Mononuclear cell (primary cell): ENCODE results near the gene ORMDL3. TPM values are rescaled to one million over a fixed set of nuclear protein-coding genes. Genes with fewer than 3 reads are reported as not detected.

Experiments
- H3K27me3 ChIP-seq: 2 replicates; pipeline ENCODE4 v1.6.0; 2011; ENCODE audit warnings: low read length, control low read depth; ENCODE audit not compliant: insufficient read depth
- H3K4me1 ChIP-seq: 2 replicates; pipeline ENCODE4 v1.5.1; 2011; ENCODE audit warnings: mild to moderate bottlenecking, low read length, control low read depth; ENCODE audit not compliant: insufficient read depth
- H3K4me3 ChIP-seq: 2 replicates; pipeline ENCODE4 v1.5.1; 2011; ENCODE audit warnings: mild to moderate bottlenecking, low read length, moderate library complexity
- H3K9me3 ChIP-seq: 2 replicates; pipeline ENCODE4 v1.5.1; 2011; ENCODE audit warnings: low read depth, mild to moderate bottlenecking, control low read depth, low read length
- total RNA-seq: library from RNA; depleted of rRNA; stranded (reverse); fragments of >200 nt; gene quantifications from one replicate; pipeline ENCODE4 v1.2.3, GENCODE V29; 2012

The ORMDL3 gene
- total RNA-seq, 1 donor, result 57.3 TPM

DNA sequence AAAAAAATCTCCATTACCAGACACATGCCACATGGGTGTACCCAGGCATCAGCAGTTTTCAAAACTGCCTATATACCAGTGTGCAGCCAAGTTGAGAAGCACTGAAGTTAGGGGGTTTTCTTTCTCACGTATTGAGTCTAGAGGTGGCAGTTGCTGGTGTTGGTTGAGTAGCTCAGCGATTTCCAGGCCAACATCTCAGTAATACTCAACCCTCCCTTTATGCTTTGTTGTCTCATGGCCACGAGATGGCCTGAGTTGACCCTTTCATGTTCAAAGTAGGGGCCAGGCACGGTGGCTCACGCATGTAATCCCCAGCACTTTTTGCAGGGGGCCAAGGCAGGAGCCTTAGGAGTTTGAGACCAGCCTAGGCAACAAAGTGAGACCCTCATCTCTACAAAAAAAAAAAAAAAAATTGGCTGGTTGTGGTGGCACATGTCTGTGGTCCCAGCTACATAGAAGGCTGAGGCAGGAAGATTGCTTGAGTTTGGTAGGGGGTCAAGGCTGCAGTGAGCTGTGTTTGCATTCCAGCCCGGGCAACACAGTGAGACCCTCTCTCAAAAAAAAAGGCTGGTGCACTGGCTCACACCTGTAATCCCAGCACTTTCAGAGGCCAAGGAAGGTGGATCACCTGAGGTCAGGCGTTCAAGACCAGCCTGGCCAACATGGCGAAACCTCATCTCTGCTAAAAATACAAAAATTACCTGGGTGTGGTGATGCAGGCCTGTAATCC lies 10.9 kb upstream of the ORMDL3 start:
- H3K9me3 ChIP-seq, result no peaks in the 10 kb centered on the region
- H3K4me3 ChIP-seq, result no peak overlapping the region
- peaks cover 11% of the 10 kb centered on the region for H3K4me1 ChIP-seq
- H3K27me3 ChIP-seq, result no peaks in the 10 kb centered on the region

DNA sequence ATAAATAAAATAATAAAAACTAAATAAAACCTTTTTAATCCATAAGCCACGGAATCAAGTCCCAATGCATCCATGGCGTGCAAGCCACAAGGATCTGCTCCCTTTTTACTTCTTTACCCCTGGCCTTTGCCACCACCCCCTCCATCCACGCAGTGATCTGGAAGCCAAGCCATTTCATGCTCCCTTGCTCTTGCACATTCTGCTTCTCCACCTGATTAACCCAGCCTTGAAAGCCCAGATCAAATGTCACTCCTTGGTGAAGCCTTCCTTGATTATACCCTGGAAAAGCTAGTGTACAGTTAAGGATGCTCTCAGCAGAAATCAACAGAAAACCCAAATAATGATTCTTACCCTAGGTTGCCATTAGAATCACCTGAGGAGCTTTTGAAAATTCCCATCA lies 10.0 kb upstream of the ORMDL3 start:
- peaks cover 11% of the 10 kb centered on the region for H3K4me1 ChIP-seq
- H3K4me3 ChIP-seq, result no peak overlapping the region
- no peaks in the 10 kb centered on the region for H3K9me3 ChIP-seq
- H3K27me3 ChIP-seq, result no peaks in the 10 kb centered on the region

DNA sequence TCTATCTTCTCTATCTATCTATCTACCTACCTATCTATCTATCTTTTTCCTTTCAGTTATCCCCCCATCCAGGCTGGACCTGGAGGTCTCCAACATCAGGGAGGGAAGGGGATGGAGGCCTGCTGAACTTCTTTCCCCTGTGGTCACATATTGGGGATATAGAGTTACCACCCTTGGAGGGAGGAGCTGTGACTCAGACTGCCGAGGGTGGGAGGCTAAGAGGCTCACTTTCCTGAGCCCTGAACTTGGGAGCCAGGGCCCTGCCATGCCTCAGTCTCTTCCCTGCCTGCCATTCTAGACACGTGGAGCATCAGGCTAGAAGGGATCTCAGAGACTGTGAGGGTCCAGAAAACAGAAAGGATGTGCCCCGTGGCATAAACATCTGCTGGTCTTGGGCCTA lies 8.5 kb upstream of the ORMDL3 start:
- peaks cover 11% of the 10 kb centered on the region for H3K4me1 ChIP-seq

DNA sequence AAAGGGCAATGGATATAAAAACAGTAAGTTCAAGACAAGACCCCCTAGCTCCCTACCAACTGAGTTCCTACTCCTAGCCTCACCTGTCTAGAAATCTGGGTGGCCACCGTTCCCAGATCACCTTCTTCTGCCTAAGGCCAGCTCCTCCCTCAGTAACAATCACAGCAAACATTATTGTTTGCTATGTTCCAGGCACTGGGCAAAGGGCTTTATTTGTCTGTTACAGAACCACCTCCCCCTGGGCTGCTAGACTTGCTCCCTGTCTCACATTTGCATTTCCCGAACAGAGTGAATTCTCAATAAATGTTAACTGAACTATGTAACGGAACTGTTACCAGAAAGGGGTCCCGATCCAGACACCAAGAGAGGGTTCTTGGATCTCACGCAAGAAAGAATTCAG lies 6.9 kb upstream of the ORMDL3 start:
- H3K27me3 ChIP-seq, result no peaks in the 10 kb centered on the region
- peaks cover 8% of the 10 kb centered on the region for H3K4me1 ChIP-seq
- H3K9me3 ChIP-seq, result no peaks in the 10 kb centered on the region
- no peak overlapping the region for H3K4me3 ChIP-seq

More for the DNA sequence above, 8.5 kb upstream of the ORMDL3 start:
- no peaks in the 10 kb centered on the region for H3K9me3 ChIP-seq
- H3K27me3 ChIP-seq, result no peaks in the 10 kb centered on the region
- H3K4me3 ChIP-seq, result no peak overlapping the region

DNA sequence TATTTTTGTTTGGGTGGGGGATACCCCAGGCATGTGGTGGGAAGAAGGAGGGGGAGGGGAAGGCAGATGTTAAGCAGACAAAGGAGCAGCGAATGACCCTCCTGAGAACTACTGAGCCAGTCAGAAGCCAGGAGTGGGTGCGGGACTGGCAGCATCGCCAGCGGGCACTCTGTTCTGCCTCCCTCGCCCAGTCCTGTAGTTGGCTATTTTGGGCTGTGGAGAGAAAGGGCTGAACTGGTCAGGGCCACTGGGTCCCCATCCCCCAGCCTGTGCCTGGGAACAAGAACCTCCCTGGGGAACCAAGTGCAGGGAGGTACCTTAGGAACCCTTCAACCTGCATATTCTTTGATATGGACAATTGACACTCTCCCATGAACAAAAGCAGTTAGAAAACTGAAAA lies 6.5 kb upstream of the ORMDL3 start:
- H3K9me3 ChIP-seq, result no peaks in the 10 kb centered on the region
- H3K4me3 ChIP-seq, result no peak overlapping the region
- no peaks in the 10 kb centered on the region for H3K27me3 ChIP-seq
- peaks cover 7% of the 10 kb centered on the region for H3K4me1 ChIP-seq

DNA sequence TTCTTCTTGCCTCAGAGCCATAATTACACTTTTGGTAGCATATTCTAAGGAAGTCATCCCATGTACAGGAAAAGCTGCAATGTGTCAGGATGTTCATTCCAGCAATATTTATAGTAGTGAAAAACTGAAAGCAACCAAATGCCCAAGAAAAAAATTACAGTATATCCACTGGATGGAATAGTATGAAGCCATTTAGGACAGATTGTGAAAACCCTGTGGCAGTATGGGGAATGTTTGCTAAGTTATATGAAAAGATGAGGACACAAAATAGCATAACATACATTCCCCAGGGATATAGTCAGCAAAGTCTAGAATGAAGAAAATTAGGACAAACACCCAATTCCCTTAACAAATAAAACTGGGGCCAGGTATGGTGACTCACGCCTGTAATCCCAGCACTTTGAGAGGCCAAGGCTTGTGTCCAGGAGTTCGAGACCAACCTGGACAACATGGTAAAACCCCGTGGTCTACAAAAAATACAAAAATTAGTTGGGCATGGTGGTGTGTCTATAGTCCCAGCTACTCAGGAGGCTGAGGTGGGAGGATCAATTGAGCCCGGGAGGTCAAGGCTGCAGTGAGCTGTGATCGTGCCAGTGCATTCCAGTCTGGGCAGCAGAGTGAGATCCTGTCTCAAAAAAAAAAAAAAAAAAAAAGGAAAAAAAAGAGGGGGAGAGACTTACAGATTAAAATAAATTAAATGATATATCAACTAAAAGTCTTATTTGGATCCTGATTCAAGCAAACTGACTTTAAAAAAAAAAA lies 2.4 kb upstream of the ORMDL3 start:
- Histone ChIP-seq H3K27me3 (no peaks in the 10 kb centered on the region), H3K4me3 (no peak overlapping the region)

DNA sequence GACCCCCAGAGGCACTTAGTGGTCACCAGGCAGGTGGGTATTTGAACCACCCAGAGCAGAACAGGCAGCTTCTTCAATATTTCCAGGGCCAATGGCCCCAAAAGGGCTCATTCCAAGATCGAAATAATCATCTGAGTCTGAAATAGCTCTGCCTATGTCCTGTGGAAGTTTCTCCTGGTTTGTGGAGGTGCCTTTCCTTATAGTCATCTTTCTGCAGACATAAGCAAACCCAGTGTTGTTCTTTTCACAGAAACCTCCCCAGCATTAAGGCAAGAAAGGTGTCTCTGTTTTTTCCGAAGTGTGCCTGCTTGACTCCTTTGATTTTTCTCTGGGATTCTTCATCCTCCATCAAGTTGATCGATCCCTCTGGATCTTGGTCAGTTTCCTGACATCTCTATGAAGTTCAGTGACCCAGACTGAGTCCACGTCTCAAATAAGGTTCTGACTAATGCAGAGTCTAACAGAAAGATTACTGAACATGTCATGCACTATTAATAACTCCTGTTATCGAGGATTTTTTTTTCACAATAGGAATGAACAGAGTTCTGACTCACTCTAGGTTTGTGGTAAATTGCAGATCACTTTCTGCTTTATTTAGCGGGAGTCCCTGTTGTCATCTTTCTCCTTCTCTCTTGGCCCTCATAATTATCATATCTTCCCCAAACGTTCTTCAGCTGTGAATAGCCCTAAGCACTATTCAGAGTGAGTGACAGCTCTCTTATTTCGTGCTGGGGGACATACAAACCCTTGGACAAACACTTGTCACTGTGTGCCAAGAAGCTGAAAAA lies 1.7 kb upstream of the ORMDL3 start:
- no peaks in the 10 kb centered on the region for H3K9me3 ChIP-seq
- no peak overlapping the region for H3K4me3 ChIP-seq
- H3K4me1 ChIP-seq, result peaks cover 49% of the 10 kb centered on the region
- no peaks in the 10 kb centered on the region for H3K27me3 ChIP-seq

More for the DNA sequence above, 2.4 kb upstream of the ORMDL3 start:
- peaks cover 42% of the 10 kb centered on the region for H3K4me1 ChIP-seq
- no peaks in the 10 kb centered on the region for H3K9me3 ChIP-seq

DNA sequence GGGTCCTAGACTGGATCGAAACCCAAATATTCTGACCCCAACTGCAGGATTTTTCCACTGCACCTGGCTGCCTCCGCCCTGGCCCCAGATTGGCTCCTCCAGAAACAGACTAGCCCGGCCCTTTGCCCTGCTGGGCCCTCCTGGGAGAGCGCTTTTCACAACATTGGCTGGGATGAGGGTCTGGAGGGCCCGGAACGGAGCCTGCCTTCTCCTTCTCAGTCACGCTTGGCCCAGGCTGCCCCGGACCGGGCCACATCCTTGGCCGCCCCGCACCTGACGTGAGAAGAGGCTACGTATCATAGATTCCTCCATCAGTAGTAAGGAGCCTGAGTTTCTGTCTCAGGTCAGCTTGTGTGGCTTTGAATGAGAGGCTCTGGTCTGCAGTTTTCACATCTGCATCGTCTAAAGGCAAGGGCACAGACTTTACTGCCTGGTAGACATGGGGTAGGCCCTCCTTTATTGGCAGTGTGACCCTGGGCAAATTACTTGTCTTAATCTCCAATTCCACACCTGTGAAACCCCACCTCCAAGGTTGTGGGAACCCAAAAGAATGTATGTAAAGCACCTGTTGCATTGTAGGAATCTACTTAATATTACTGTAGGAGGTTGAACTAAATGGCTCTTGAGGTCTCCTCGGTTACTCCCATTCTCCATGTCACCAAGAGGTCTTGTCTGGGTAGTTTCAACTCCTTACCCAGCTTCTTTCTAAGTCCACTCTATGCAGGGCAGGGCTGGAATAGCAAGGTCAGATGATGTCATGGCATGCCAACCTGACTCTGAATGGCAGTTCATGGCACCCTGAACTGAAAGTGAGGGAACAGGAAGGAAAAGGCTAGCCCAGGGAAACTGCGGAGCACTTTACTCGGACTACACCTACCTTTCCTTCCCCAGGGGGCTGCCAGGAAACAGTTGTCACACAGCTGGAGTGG lies 792 bp upstream of the ORMDL3 start:
- Histone ChIP-seq H3K4me1 (peaks cover 58% of the 10 kb centered on the region), H3K9me3 (no peaks in the 10 kb centered on the region), H3K4me3 (peak overlapping the region; percentile 63), H3K27me3 (no peaks in the 10 kb centered on the region)

DNA sequence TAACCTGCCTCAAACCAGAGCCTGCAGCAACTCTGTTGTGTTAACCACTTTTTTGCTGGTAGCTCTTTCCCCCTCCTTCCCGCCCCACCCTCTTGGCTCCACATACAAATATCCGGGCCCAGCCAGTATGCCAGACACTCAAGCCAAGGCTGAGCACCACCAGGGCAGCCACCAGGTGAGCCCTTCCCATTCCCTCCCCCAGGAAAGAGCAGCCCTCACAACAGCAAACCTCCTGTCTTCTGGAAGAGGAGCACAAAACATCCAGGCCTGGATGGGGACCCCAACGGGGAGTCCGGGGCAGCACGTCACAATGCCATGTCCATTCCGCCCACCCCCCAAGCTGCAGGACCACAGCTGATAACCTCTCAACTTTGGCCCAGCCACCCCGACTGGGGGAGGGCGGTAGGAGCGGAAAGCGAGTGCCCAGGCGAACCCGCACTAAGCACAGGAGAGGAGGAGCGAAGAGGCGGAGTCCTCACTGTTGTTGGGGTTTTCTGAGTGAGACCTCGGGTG lies 757 bp downstream of the ORMDL3 start:
- peaks cover 73% of the 10 kb centered on the region for H3K4me1 ChIP-seq
- peak overlapping the region; percentile 63 for H3K4me3 ChIP-seq
- no peaks in the 10 kb centered on the region for H3K27me3 ChIP-seq
- no peaks in the 10 kb centered on the region for H3K9me3 ChIP-seq

DNA sequence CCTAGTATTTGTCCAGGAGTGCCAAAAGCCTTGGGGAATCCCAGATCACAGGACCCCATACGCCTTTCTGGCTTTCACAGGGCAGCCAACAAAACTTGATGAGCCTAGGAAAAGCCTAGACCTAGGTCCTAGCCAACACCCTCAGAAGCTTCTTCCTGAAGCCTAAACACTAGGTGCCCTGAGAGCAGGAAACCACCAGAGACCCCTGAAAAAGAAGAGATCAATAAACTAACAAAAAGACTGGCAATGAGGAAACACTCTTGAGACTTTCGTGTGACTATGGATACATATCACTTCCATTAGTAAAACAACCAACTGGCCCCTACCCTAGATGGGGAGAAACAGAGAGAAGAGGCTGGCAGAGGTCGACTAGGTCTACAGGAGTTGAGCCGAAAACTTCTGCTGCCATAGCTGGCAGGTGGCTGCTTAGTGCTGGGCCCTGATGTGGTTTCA lies 1.2 kb downstream of the ORMDL3 start:
- Histone ChIP-seq H3K9me3 (no peaks in the 10 kb centered on the region), H3K27me3 (no peaks in the 10 kb centered on the region), H3K4me3 (peak overlapping the region; percentile 63), H3K4me1 (peaks cover 78% of the 10 kb centered on the region)

DNA sequence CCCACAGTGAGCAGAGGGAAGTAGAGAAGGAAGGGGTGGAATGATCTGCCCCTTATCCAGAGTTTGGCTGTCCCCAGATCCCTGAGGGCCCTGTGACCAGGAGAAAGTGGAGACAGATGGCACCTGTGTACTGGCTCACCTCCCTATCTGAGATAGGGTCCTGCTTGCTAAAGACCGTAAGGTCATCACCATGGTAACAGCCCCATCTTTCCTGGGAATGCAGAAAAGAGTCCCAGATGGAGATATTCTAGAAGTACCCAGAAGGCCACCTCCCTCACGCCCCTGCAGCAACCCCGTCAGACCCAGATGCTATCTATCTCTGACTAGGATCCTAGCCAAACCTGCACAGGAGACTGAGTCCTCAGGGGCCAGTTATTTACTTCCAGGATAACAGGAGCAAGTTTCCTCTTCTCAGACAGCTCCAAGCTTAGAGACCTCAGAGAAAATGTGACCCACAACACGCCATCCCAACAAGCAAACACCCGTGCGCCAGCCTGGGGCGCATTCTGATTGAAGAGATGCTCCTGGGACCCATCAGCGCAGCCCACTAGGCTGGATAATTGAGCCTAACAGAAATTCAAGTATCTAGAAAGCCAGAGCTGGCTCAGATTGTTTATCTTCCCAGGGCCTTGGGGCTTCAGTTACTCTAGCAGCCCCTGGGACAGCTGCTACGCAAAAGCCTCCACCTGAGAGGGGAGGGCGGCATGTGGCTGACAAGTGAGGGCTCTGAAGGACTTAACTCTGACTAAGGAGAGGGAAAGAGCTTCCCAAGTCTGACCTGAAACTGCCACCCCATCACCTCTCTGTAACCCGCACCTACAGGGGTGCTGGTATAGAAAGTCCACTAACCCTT lies 1.9 kb downstream of the ORMDL3 start:
- Histone ChIP-seq H3K9me3 (no peaks in the 10 kb centered on the region), H3K4me1 (peaks cover 85% of the 10 kb centered on the region), H3K4me3 (peak overlapping the region; percentile 63), H3K27me3 (no peaks in the 10 kb centered on the region)

DNA sequence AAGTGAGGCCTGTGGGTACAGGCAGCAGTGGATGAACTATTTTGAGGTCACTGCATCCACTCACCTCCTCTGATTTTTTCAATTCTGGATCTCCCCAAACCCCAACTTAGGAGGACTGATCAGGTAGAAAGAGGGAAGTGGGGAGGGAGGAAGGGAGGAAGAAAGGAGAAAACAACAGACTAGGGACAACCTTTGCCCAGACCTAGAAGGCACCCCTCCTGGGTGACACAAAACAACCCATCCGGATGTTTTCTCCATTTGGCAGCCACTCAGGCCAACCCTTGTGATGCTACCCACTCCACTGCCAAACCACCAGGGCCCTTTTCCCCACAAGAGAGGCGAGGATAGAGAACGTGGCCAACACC lies 2.7 kb downstream of the ORMDL3 start:
- no peak overlapping the region for H3K4me3 ChIP-seq

DNA sequence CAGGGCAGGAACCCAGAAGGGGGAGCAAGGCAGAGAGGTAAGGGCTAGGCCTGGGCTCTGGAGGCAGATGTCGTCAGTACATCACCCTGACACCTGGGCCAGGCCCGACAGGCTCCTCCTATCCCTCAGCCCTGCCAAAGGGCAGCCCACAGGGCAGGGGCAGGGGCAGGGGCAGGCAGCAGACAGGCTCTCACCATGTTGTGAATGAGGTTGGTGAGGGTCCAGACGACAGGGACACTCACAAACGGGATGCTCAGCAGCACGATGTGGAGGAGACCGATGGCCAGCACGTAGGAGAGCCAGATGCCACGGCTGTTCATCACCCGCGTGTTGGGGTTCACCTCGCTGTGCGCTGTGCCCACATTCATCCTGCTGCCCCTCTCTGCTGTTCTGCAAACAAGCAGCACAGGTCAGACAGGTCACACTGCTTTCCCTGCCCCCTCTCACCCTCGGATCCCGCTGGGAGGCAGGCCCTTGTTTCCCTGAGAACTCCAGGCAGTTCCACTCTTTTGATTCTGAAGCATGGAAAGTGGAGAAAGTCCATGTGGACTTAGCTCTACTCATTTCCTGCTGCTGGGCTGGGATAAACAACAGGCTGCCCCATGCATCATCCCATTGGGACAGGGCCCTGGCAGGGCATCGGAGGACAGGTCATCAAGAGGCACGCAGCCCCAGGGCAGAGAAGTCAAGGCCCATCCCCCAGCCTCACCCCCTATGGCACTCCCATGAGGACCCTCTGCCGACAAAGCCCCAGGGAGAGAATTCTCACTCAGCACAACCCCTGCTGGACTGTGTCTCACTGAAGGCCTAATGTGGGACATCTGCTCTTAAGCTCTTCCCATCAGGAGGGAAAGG lies 3.3 kb downstream of the ORMDL3 start:
- Histone ChIP-seq H3K4me3 (no peak overlapping the region), H3K4me1 (peaks cover 85% of the 10 kb centered on the region), H3K9me3 (no peaks in the 10 kb centered on the region), H3K27me3 (no peaks in the 10 kb centered on the region)

More for the DNA sequence above, 2.7 kb downstream of the ORMDL3 start:
- Histone ChIP-seq H3K4me1 (peaks cover 89% of the 10 kb centered on the region), H3K9me3 (no peaks in the 10 kb centered on the region), H3K27me3 (no peaks in the 10 kb centered on the region)
